Mesenchymal stem cell (in vitro differentiated cells and primary cell): ENCODE data around the gene TNNI2.

Source experiments
- DNase-seq: peaks from one replicate; pipeline ENCODE4 v3.0.0-alpha.2; 2013
- H2AFZ ChIP-seq: one replicate; pipeline ENCODE4 v1.6.1; 2013; ENCODE audit warnings: low read depth, mild to moderate bottlenecking, control low read depth, inconsistent platforms, low read length, moderate library complexity
- H2AK5ac ChIP-seq: 2 replicates; pipeline ENCODE4 v1.6.1; 2013; ENCODE audit warnings: low read length, moderate library complexity, mild to moderate bottlenecking, inconsistent platforms; ENCODE audit not compliant: severe bottlenecking
- H2BK120ac ChIP-seq: one replicate; pipeline ENCODE4 v1.6.1; 2013; ENCODE audit warnings: low read depth, mild to moderate bottlenecking, inconsistent platforms, low read length, moderate library complexity
- H2BK12ac ChIP-seq, 2 experiments: one replicate each; pipeline ENCODE4 v1.6.1; 2013; ENCODE audit warnings: inconsistent platforms in 2 of 2, low read length in 2 of 2, mild to moderate bottlenecking in 2 of 2, moderate library complexity in 2 of 2, control low read depth in 1 of 2
- H2BK15ac ChIP-seq: one replicate; pipeline ENCODE4 v1.6.1; 2013; ENCODE audit warnings: mild to moderate bottlenecking, low read depth, inconsistent platforms; ENCODE audit not compliant: poor library complexity, severe bottlenecking
- H2BK5ac ChIP-seq: 2 replicates; pipeline ENCODE4 v1.6.1; 2013; ENCODE audit warnings: low read depth, mild to moderate bottlenecking, low read length, control low read depth, inconsistent platforms; ENCODE audit not compliant: poor library complexity, severe bottlenecking
- H3K14ac ChIP-seq, 2 experiments: one replicate each; pipeline ENCODE4 v1.6.1; 2013; ENCODE audit warnings: inconsistent platforms in 2 of 2, low read length in 2 of 2, control low read depth in 1 of 2, mild to moderate bottlenecking in 1 of 2, moderate library complexity in 1 of 2
- H3K18ac ChIP-seq, 2 experiments: one replicate each; pipeline ENCODE4 v1.6.1; 2013; ENCODE audit warnings: inconsistent platforms in 2 of 2, low read length in 2 of 2, control low read depth in 1 of 2, low read depth in 1 of 2, mild to moderate bottlenecking in 1 of 2
- H3K23ac ChIP-seq, 2 experiments: one replicate each; pipeline ENCODE4 v1.6.1; 2013; ENCODE audit warnings: inconsistent platforms in 2 of 2, low read length in 2 of 2, mild to moderate bottlenecking in 2 of 2, moderate library complexity in 2 of 2, control low read depth in 1 of 2
- H3K27ac ChIP-seq: 2 replicates; pipeline ENCODE4 v1.5.1; 2013; ENCODE audit warnings: mild to moderate bottlenecking, moderate library complexity, low read length, control low read depth, inconsistent platforms; ENCODE audit not compliant: poor library complexity, severe bottlenecking
- H3K27me3 ChIP-seq, 2 experiments: 2 replicates each; pipeline versions ENCODE4 v1.6.1 to v1.7.0; 2013; ENCODE audit warnings: low read length in 2 of 2, mild to moderate bottlenecking in 2 of 2, moderate library complexity in 2 of 2, control low read depth in 1 of 2, inconsistent platforms in 1 of 2; ENCODE audit not compliant: control insufficient read depth in 1 of 2, insufficient read depth in 1 of 2
- H3K36me3 ChIP-seq, 2 experiments: 2 replicates each; pipeline versions ENCODE4 v1.6.1 to v1.7.0; 2013; ENCODE audit warnings: low read length in 2 of 2, control low read depth in 1 of 2, inconsistent platforms in 1 of 2, low read depth in 1 of 2, mild to moderate bottlenecking in 1 of 2; ENCODE audit not compliant: insufficient read depth in 2 of 2, control insufficient read depth in 1 of 2
- H3K4ac ChIP-seq, 2 experiments: one replicate each; pipeline ENCODE4 v1.6.1; 2013; ENCODE audit warnings: inconsistent platforms in 2 of 2, low read length in 2 of 2, mild to moderate bottlenecking in 2 of 2, moderate library complexity in 2 of 2, control low read depth in 1 of 2, low read depth in 1 of 2
- H3K4me1 ChIP-seq: 2 replicates; pipeline ENCODE4 v1.6.1; 2013; ENCODE audit warnings: low read depth, low read length, control low read depth; ENCODE audit not compliant: control insufficient read depth, insufficient read depth
- H3K4me2 ChIP-seq: 2 replicates; pipeline ENCODE4 v1.6.1; 2013; ENCODE audit warnings: low read length, mild to moderate bottlenecking, inconsistent platforms; ENCODE audit not compliant: poor library complexity, severe bottlenecking
- H3K4me3 ChIP-seq, 2 experiments: 2 replicates each; pipeline versions ENCODE4 v1.5.1 to v1.7.0; 2013; ENCODE audit warnings: low read length in 2 of 2, mild to moderate bottlenecking in 2 of 2, control low read depth in 1 of 2, low read depth in 1 of 2; ENCODE audit not compliant: insufficient read depth in 1 of 2
- H3K79me1 ChIP-seq: replicated peaks from 2 replicates; pipeline ENCODE4 v1.6.1; 2013; ENCODE audit warnings: mild to moderate bottlenecking, control low read depth, low read length, inconsistent platforms; ENCODE audit not compliant: poor library complexity, severe bottlenecking
- H3K9ac ChIP-seq: 2 replicates; pipeline ENCODE4 v1.7.0; 2013; ENCODE audit warnings: mild to moderate bottlenecking, low read length, moderate library complexity
- H3K9me3 ChIP-seq: 2 replicates; pipeline ENCODE4 v1.7.0; 2013; ENCODE audit warnings: mild to moderate bottlenecking, low read length; ENCODE audit not compliant: control insufficient read depth
- H4K8ac ChIP-seq: one replicate; pipeline ENCODE4 v1.6.1; 2013; ENCODE audit warnings: inconsistent platforms, mild to moderate bottlenecking, low read length, moderate library complexity
- H4K91ac ChIP-seq: one replicate; pipeline ENCODE4 v1.6.1; 2013; ENCODE audit warnings: mild to moderate bottlenecking, low read length, inconsistent platforms
- WGBS: methylation state at CpG from one replicate; pipeline ENCODE4 v1.1.7; 2013; ENCODE audit warnings: mixed read lengths; 5-methylcytosine and 5-hydroxymethylcytosine counted together

TNNI2 gene

DNA sequence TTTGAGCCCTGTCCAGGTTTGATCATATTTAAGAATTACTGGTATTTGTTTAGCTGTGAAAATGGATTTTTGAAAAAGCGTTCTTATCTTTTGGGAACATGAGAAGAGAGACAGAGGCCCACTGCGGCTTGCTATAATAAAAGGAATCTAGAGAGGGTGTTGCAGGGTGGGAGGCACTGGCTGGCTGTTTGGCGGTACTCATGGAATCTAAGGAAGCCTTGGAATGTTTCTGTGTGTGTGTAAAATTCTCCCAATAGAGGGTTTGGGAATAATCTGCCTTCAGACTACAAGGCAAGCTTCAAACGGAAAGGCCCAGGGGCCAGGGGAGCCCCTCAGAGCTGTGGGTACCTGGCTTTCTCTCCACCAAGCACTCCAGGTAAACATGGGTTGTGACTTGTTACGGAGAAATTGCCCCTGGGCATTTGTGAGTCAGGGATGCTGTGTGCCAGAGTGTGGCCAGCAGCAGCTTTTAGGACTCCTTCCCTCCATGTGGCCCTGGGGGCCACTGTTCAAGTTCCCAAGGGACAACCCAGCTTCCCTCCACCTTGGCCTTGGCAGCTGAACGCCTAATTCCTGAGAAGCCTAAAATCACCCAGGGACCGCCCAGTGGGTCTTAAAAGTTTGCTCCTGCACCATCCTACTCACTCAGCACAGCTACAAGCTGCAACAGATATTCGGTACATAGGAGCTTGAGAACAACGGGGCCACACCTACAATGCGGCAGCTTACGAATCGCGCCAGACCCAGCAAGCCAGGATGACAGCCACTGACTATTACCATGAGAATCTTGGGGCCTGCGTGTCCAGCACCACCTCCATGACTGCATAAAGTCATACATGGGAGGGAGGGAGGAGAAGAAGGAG, 18.1 kb upstream of the TNNI2 start:
- Histone ChIP-seq H3K9ac (no peak overlapping the region), H3K4me1 (peaks cover 14% of the 10 kb centered on the region), H3K14ac (no peak overlapping the region), H4K8ac (no peak overlapping the region), H2BK15ac (no peak overlapping the region), H3K4ac (no peak overlapping the region), H2BK5ac (no peak overlapping the region), H3K23ac (no peak overlapping the region), H2AK5ac (peak overlapping the region; percentile 20), H3K27me3 (peaks cover 0 to 25% of the 10 kb centered on the region in 2 experiments), H3K4me3 (no peak overlapping the region), H2BK120ac (no peak overlapping the region), H4K91ac (peak overlapping the region; percentile 8), H3K36me3 (no peaks in the 10 kb centered on the region), H3K27ac (peak overlapping the region; percentile 34), H3K4me2 (no peak overlapping the region), H3K18ac (no peak overlapping the region), H3K79me1 (no peaks in the 10 kb centered on the region), H2BK12ac (no peak overlapping the region), H3K9me3 (peaks cover 33% of the 10 kb centered on the region), H2AFZ (no peak overlapping the region)
- 84% methylated on average over 14 of the region's 14 CpGs for WGBS
- DNase-seq: no peak

DNA sequence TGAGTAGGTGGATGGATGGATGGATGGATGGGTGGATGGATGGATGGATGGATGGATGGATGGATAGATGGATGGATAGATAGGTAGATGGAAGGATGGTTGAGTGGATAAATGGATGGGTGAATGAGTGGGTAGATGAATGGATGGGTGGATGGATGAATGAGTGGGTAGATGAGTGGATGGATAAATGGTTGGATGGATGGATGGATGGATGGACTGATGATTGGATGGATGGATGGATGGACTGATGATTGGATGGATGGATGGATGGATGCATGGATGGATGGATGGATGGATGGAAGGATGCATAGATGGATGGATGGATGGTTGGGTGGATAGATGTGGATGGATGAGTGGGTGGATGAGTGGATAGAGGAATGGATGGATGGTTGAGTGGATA, 17.2 kb upstream of the TNNI2 start:
- H3K9me3 ChIP-seq: peaks cover 33% of the 10 kb centered on the region
- no peak overlapping the region for H4K91ac ChIP-seq
- H3K36me3 ChIP-seq: no peaks in the 10 kb centered on the region
- H3K23ac ChIP-seq: no peak overlapping the region
- no peak overlapping the region for H3K4me3 ChIP-seq
- no peaks in the 10 kb centered on the region for H3K79me1 ChIP-seq
- H2BK12ac ChIP-seq: no peak overlapping the region
- no peak overlapping the region for H2AK5ac ChIP-seq
- no peak overlapping the region for H2BK5ac ChIP-seq
- no peak for DNase-seq
- no peak overlapping the region for H3K4me2 ChIP-seq
- H3K4me1 ChIP-seq: peaks cover 23% of the 10 kb centered on the region
- H3K14ac ChIP-seq: no peak overlapping the region
- no peak overlapping the region for H2AFZ ChIP-seq
- no peak overlapping the region for H4K8ac ChIP-seq
- H2BK15ac ChIP-seq: no peak overlapping the region
- H3K27ac ChIP-seq: no peak overlapping the region
- peaks cover 0 to 24% of the 10 kb centered on the region in 2 experiments for H3K27me3 ChIP-seq
- no peak overlapping the region for H3K18ac ChIP-seq
- no peak overlapping the region for H3K4ac ChIP-seq
- no peak overlapping the region for H2BK120ac ChIP-seq
- no peak overlapping the region for H3K9ac ChIP-seq

DNA sequence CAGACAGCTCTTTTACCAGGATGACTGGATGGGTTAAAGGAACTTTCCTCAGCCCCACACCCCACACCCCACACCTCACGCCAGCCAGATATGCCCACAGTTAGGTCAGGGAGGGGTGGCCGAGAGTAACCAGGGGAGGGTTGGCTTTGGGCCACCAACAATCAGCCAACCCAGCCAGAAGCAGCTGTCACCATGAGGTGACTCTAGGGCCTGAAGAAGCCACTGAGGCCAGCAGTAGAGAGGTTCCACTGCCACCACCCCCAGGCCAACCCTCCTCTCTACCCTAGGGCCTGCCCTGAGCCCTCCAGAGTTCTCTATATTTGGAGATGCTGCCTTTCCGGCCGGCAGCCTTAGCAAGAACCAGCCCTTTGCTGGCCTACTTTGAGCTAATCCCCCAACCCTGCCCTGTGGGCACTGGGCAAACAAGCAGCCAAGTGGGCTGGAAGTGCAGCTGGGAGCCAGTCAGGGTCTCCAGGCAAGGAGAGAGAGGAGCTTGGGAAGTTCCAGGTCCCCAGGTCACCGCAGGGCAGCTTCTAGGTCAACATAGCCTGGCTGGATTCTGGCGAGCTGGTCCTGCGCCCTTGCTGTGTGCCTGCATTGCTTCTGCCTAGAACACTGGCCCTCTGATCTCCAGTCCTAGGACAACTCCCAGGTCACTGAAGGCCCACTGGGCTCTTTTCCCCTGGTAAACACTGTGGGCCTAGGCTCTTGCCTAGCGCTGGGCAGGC, 16.0 kb upstream of the TNNI2 start:
- H2BK15ac ChIP-seq: no peak overlapping the region
- no peak for DNase-seq
- peaks cover 35% of the 10 kb centered on the region for H3K4me1 ChIP-seq
- H3K4ac ChIP-seq: no peak overlapping the region
- no peak overlapping the region for H3K9ac ChIP-seq
- no peak overlapping the region for H3K23ac ChIP-seq
- no peak overlapping the region for H2AFZ ChIP-seq
- no peak overlapping the region for H4K8ac ChIP-seq
- no peaks in the 10 kb centered on the region for H3K79me1 ChIP-seq
- H3K4me2 ChIP-seq: no peak overlapping the region
- peaks cover 0 to 30% of the 10 kb centered on the region in 2 experiments for H3K27me3 ChIP-seq
- H2AK5ac ChIP-seq: no peak overlapping the region
- peaks cover 29% of the 10 kb centered on the region for H3K9me3 ChIP-seq
- no peak overlapping the region for H3K18ac ChIP-seq
- no peak overlapping the region for H3K14ac ChIP-seq
- no peak overlapping the region for H3K4me3 ChIP-seq
- WGBS: 66% methylated on average over 8 of the region's 8 CpGs
- no peak overlapping the region for H2BK5ac ChIP-seq
- H2BK12ac ChIP-seq: no peak overlapping the region
- no peak overlapping the region for H4K91ac ChIP-seq
- H3K27ac ChIP-seq: no peak overlapping the region
- H3K36me3 ChIP-seq: no peaks in the 10 kb centered on the region
- H2BK120ac ChIP-seq: no peak overlapping the region
